ENCODE measurements around the gene ZFP1. TPM values are rescaled to one million over a fixed set of nuclear protein-coding genes. Genes with fewer than 3 reads are reported as not detected.

ZFP1 gene
- total and polyA plus RNA-seq, 2 experiments from 2014 or later = 6.8 to 7.8 TPM

DNA sequence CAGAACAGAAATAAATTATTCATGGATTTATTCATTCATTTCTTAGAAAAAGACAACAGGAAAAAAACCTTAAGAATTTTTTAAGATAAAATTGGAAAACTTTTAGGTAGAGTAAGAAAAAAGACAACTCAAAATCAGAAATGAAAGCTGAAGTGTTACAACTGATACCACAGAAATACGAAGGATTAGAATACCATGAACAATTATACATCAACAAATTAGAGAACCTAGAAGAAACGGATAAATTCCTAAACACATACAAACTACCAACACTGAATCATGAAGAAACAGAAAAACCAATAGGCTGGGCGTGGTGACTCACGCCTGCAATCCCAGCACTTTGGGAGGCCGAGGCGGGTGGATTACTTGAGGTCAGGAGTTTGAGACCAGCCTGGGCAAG, 30.9 kb downstream of the ZFP1 start:
- in situ Hi-C loops (cut with MboI) = no loop called here
- DNase-seq = no peak
- Histone ChIP-seq H3K9me3 (ENCODE audit: low read depth) (no peaks in the 10 kb centered on the region), H3F3A (ENCODE audit: insufficient read depth) (no peaks in the 10 kb centered on the region), H2AFZ (no peak overlapping the region), H3K79me2 (ENCODE audit: insufficient read depth) (no peaks in the 10 kb centered on the region), H3K9me2 (ENCODE audit: insufficient read depth) (no peaks in the 10 kb centered on the region), H3K4me2 (ENCODE audit: unreplicated experiment) (no peak overlapping the region), H3K4me3 (no peak overlapping the region), H3K36me3 (ENCODE audit: low read depth) (no peaks in the 10 kb centered on the region), H3K4me1 (ENCODE audit: insufficient read depth) (no peaks in the 10 kb centered on the region), H3K9ac (no peak overlapping the region), H4K20me1 (ENCODE audit: insufficient read depth) (no peaks in the 10 kb centered on the region), H3K27me3 (replicated peaks; ENCODE audit: insufficient read depth) (no peaks in the 10 kb centered on the region), H3K27ac (no peak overlapping the region)
- TF ChIP-seq EZH2 (IDR thresholded peaks at IDR 0.05; ENCODE audit: insufficient read depth, poor library complexity, severe bottlenecking) (no peak), EZH2phosphoT487 (IDR thresholded peaks at IDR 0.05; ENCODE audit: insufficient read depth, low read depth) (no peak)
- WGBS, 2 experiments (ENCODE audit: low coverage in 1 of 2, low lambda C conversion rate in 2 of 2, missing lambda C conversion rate in 2 of 2) = 82 to 85% methylated on average over 6 of the region's 6 CpGs

GRCh38 chr16:75181630-75182029, 33.3 kb downstream of the ZFP1 start:
- 8 to 10% methylated on average over 3 of the region's 3 CpGs for whole genome bisulfite sequencing, 2 experiments (ENCODE audit: low coverage in 1 of 2, low lambda C conversion rate in 2 of 2, missing lambda C conversion rate in 2 of 2)
- in situ Hi-C loops (cut with MboI) = no loop called here

GRCh38 chr16:75188832-75189477, 40.6 kb downstream of the ZFP1 start:
- H2AFZ ChIP-seq = no peak overlapping the region
- H3K4me3 ChIP-seq = no peak overlapping the region
- no peaks in the 10 kb centered on the region for H3K36me3 ChIP-seq (ENCODE audit: low read depth)
- H3K27ac ChIP-seq = no peak overlapping the region
- no peaks in the 10 kb centered on the region for H3K9me3 ChIP-seq (ENCODE audit: low read depth)
- no peaks in the 10 kb centered on the region for H3K79me2 ChIP-seq (ENCODE audit: insufficient read depth)
- no peaks in the 10 kb centered on the region for H3K4me1 ChIP-seq (ENCODE audit: insufficient read depth)
- H3F3A ChIP-seq (ENCODE audit: insufficient read depth) = no peaks in the 10 kb centered on the region
- WGBS, 2 experiments (ENCODE audit: low coverage in 1 of 2, low lambda C conversion rate in 2 of 2, missing lambda C conversion rate in 2 of 2) = 69 to 72% methylated on average over 14 of the region's 14 CpGs
- in situ Hi-C loops (cut with MboI) = no loop called here
- H3K4me2 ChIP-seq (ENCODE audit: unreplicated experiment) = no peak overlapping the region
- no peaks in the 10 kb centered on the region for H3K9me2 ChIP-seq (ENCODE audit: insufficient read depth)
- no peaks in the 10 kb centered on the region for H4K20me1 ChIP-seq (ENCODE audit: insufficient read depth)
- no peak overlapping the region for H3K9ac ChIP-seq
- no peaks in the 10 kb centered on the region for H3K27me3 ChIP-seq (replicated peaks; ENCODE audit: insufficient read depth)
- TF ChIP-seq EZH2phosphoT487 (IDR thresholded peaks at IDR 0.05; ENCODE audit: insufficient read depth, low read depth) (no peak), EZH2 (IDR thresholded peaks at IDR 0.05; ENCODE audit: insufficient read depth, poor library complexity, severe bottlenecking) (no peak)
- no peak for DNase-seq

More at GRCh38 chr16:75181630-75182029, 33.3 kb downstream of the ZFP1 start:
- Histone ChIP-seq H3K4me1 (ENCODE audit: insufficient read depth) (no peaks in the 10 kb centered on the region), H3K27ac (no peak overlapping the region), H3K9me3 (ENCODE audit: low read depth) (no peaks in the 10 kb centered on the region), H2AFZ (no peak overlapping the region), H3K36me3 (ENCODE audit: low read depth) (no peaks in the 10 kb centered on the region), H4K20me1 (ENCODE audit: insufficient read depth) (no peaks in the 10 kb centered on the region), H3K4me3 (no peak overlapping the region), H3K9me2 (ENCODE audit: insufficient read depth) (no peaks in the 10 kb centered on the region), H3K9ac (no peak overlapping the region), H3K79me2 (ENCODE audit: insufficient read depth) (no peaks in the 10 kb centered on the region), H3K27me3 (replicated peaks; ENCODE audit: insufficient read depth) (no peaks in the 10 kb centered on the region), H3K4me2 (ENCODE audit: unreplicated experiment) (no peak overlapping the region), H3F3A (ENCODE audit: insufficient read depth) (no peaks in the 10 kb centered on the region)
- TF ChIP-seq EZH2phosphoT487 (IDR thresholded peaks at IDR 0.05; ENCODE audit: insufficient read depth, low read depth) = no peak
- no peak for TF ChIP-seq EZH2 (IDR thresholded peaks at IDR 0.05; ENCODE audit: insufficient read depth, poor library complexity, severe bottlenecking)
- no peak for DNase-seq

- H3K79me2 ChIP-seq (ENCODE audit: insufficient read depth) = no peaks in the 10 kb centered on the region
- no peaks in the 10 kb centered on the region for H3K9me2 ChIP-seq (ENCODE audit: insufficient read depth)
- TF ChIP-seq EZH2phosphoT487 (IDR thresholded peaks at IDR 0.05; ENCODE audit: insufficient read depth, low read depth) = no peak
- TF ChIP-seq EZH2 (IDR thresholded peaks at IDR 0.05; ENCODE audit: insufficient read depth, poor library complexity, severe bottlenecking) = no peak
- no peaks in the 10 kb centered on the region for H3K36me3 ChIP-seq (ENCODE audit: low read depth)
- no peak overlapping the region for H3K4me2 ChIP-seq (ENCODE audit: unreplicated experiment)
- no peaks in the 10 kb centered on the region for H3K27me3 ChIP-seq (replicated peaks; ENCODE audit: insufficient read depth)
- 51 to 53% methylated on average over 8 of the region's 8 CpGs for WGBS, 2 experiments (ENCODE audit: low coverage in 1 of 2, low lambda C conversion rate in 2 of 2, missing lambda C conversion rate in 2 of 2)
- in situ Hi-C loops (cut with MboI) = no loop called here
- H3K27ac ChIP-seq = no peak overlapping the region
- no peaks in the 10 kb centered on the region for H3K9me3 ChIP-seq (ENCODE audit: low read depth)
- H4K20me1 ChIP-seq (ENCODE audit: insufficient read depth) = no peaks in the 10 kb centered on the region
- no peak overlapping the region for H3K9ac ChIP-seq
- H3K4me3 ChIP-seq = no peak overlapping the region
- no peaks in the 10 kb centered on the region for H3F3A ChIP-seq (ENCODE audit: insufficient read depth)
- no peak for DNase-seq
- no peak overlapping the region for H2AFZ ChIP-seq
- no peaks in the 10 kb centered on the region for H3K4me1 ChIP-seq (ENCODE audit: insufficient read depth)
Measured at GRCh38 chr16:75189638-75190245, 41.4 kb downstream of the ZFP1 start.
